ENCODE measurements around the gene RPTOR.

The RPTOR gene

GRCh38 chr17:80789356-80789902 is 244.8 kb downstream of the RPTOR start:
- no peak overlapping the region for H2BK12ac ChIP-seq (ENCODE audit: low read length)
- no peak overlapping the region for H2AK5ac ChIP-seq (ENCODE audit: low read depth, low read length)
- H3K9ac ChIP-seq (ENCODE audit: low read depth, low read length, poor library complexity) = no peak overlapping the region
- H3K23ac ChIP-seq (ENCODE audit: low read depth, low read length, poor library complexity) = no peak overlapping the region
- H3K4me2 ChIP-seq (ENCODE audit: insufficient read depth, low read length, poor library complexity, severe bottlenecking) = no peak overlapping the region
- no peak overlapping the region for H3K27ac ChIP-seq (replicated peaks; ENCODE audit: low read length)
- no CpG with 5 or more reads among the region's 7 CpGs for WGBS, 2 donors (ENCODE audit: extremely low coverage in 2 of 2, insufficient read length in 2 of 2, insufficient replicate concordance in 1 of 2)
- H3K27me3 ChIP-seq (ENCODE audit: control insufficient read depth in 3 of 3, insufficient read depth in 3 of 3, low read depth in 1 of 3, low read length in 3 of 3) = no peaks in the 10 kb centered on the region
- H3K36me3 ChIP-seq (replicated peaks in 1 of 2; ENCODE audit: control insufficient read depth in 2 of 2, insufficient read depth in 2 of 2, low read length in 2 of 2) = peaks cover 0 to 9% of the 10 kb centered on the region in 2 donors
- DNase-seq (ENCODE audit: low spot score) = no peak
- no peak overlapping the region for H3K4ac ChIP-seq (ENCODE audit: low read length)
- H3K79me1 ChIP-seq (ENCODE audit: low read depth, low read length) = no peaks in the 10 kb centered on the region
- H4K8ac ChIP-seq (ENCODE audit: low read depth, low read length) = no peak overlapping the region
- peaks cover 0 to 7% of the 10 kb centered on the region in 2 donors for H3K9me3 ChIP-seq (replicated peaks in 1 of 2; ENCODE audit: control insufficient read depth in 2 of 2, insufficient read depth in 1 of 2, low read depth in 1 of 2, low read length in 2 of 2)
- H3K18ac ChIP-seq (ENCODE audit: low read length) = no peak overlapping the region
- H2BK15ac ChIP-seq (ENCODE audit: low read length) = no peak overlapping the region
- H4K91ac ChIP-seq (ENCODE audit: low read depth, low read length, poor library complexity) = no peak overlapping the region
- no peak overlapping the region for H2BK5ac ChIP-seq (ENCODE audit: low read length)
- H3K14ac ChIP-seq (ENCODE audit: low read length) = no peak overlapping the region
- H2AFZ ChIP-seq (ENCODE audit: low read length) = no peak overlapping the region
- no peak overlapping the region for H2BK120ac ChIP-seq (ENCODE audit: low read depth, low read length)
- H3K4me3 ChIP-seq (ENCODE audit: low read length in 2 of 2) = no peak overlapping the region
- H3K4me1 ChIP-seq (ENCODE audit: control insufficient read depth in 2 of 2, insufficient read depth in 1 of 2, low read depth in 1 of 2, low read length in 2 of 2) = peaks cover 18 to 20% of the 10 kb centered on the region in 2 donors

GRCh38 chr17:80790021-80790765 is 245.6 kb downstream of the RPTOR start:
- H3K23ac ChIP-seq (ENCODE audit: low read depth, low read length, poor library complexity) = no peak overlapping the region
- H3K9ac ChIP-seq (ENCODE audit: low read depth, low read length, poor library complexity) = no peak overlapping the region
- no peak overlapping the region for H2BK12ac ChIP-seq (ENCODE audit: low read length)
- no peak overlapping the region for H3K4me3 ChIP-seq (ENCODE audit: low read length in 2 of 2)
- no peaks in the 10 kb centered on the region for H3K27me3 ChIP-seq (ENCODE audit: control insufficient read depth in 3 of 3, insufficient read depth in 3 of 3, low read depth in 1 of 3, low read length in 3 of 3)
- H4K91ac ChIP-seq (ENCODE audit: low read depth, low read length, poor library complexity) = no peak overlapping the region
- peaks cover 0 to 9% of the 10 kb centered on the region in 2 donors for H3K36me3 ChIP-seq (replicated peaks in 1 of 2; ENCODE audit: control insufficient read depth in 2 of 2, insufficient read depth in 2 of 2, low read length in 2 of 2)
- DNase-seq (ENCODE audit: low spot score) = no peak
- H2BK15ac ChIP-seq (ENCODE audit: low read length) = no peak overlapping the region
- H4K8ac ChIP-seq (ENCODE audit: low read depth, low read length) = no peak overlapping the region
- H2BK120ac ChIP-seq (ENCODE audit: low read depth, low read length) = no peak overlapping the region
- H3K4ac ChIP-seq (ENCODE audit: low read length) = no peak overlapping the region
- H3K79me1 ChIP-seq (ENCODE audit: low read depth, low read length) = no peaks in the 10 kb centered on the region
- H3K9me3 ChIP-seq (replicated peaks in 1 of 2; ENCODE audit: control insufficient read depth in 2 of 2, insufficient read depth in 1 of 2, low read depth in 1 of 2, low read length in 2 of 2) = peaks cover 0 to 7% of the 10 kb centered on the region in 2 donors
- H2AFZ ChIP-seq (ENCODE audit: low read length) = no peak overlapping the region
- H3K4me1 ChIP-seq (ENCODE audit: control insufficient read depth in 2 of 2, insufficient read depth in 1 of 2, low read depth in 1 of 2, low read length in 2 of 2) = peaks cover 18 to 21% of the 10 kb centered on the region in 2 donors
- H3K14ac ChIP-seq (ENCODE audit: low read length) = no peak overlapping the region
- H2AK5ac ChIP-seq (ENCODE audit: low read depth, low read length) = no peak overlapping the region
- no peak overlapping the region for H3K27ac ChIP-seq (replicated peaks; ENCODE audit: low read length)
- H3K4me2 ChIP-seq (ENCODE audit: insufficient read depth, low read length, poor library complexity, severe bottlenecking) = no peak overlapping the region
- H2BK5ac ChIP-seq (ENCODE audit: low read length) = no peak overlapping the region
- no CpG with 5 or more reads among the region's 13 CpGs for WGBS, 2 donors (ENCODE audit: extremely low coverage in 2 of 2, insufficient read length in 2 of 2, insufficient replicate concordance in 1 of 2)
- H3K18ac ChIP-seq (ENCODE audit: low read length) = peak overlapping the region; percentile 34

- Histone ChIP-seq H2BK15ac (ENCODE audit: low read length) (no peak overlapping the region), H3K27me3 (ENCODE audit: control insufficient read depth in 3 of 3, insufficient read depth in 3 of 3, low read depth in 1 of 3, low read length in 3 of 3) (no peaks in the 10 kb centered on the region), H3K9me3 (replicated peaks in 1 of 2; ENCODE audit: control insufficient read depth in 2 of 2, insufficient read depth in 1 of 2, low read depth in 1 of 2, low read length in 2 of 2) (peaks cover 0 to 11% of the 10 kb centered on the region in 2 donors), H3K4me2 (ENCODE audit: insufficient read depth, low read length, poor library complexity, severe bottlenecking) (no peak overlapping the region), H2BK120ac (ENCODE audit: low read depth, low read length) (no peak overlapping the region), H3K9ac (ENCODE audit: low read depth, low read length, poor library complexity) (no peak overlapping the region), H3K4ac (ENCODE audit: low read length) (no peak overlapping the region), H3K4me3 (ENCODE audit: low read length in 2 of 2) (no peak overlapping the region), H4K8ac (ENCODE audit: low read depth, low read length) (no peak overlapping the region), H3K36me3 (replicated peaks in 1 of 2; ENCODE audit: control insufficient read depth in 2 of 2, insufficient read depth in 2 of 2, low read length in 2 of 2) (peaks cover 0 to 15% of the 10 kb centered on the region in 2 donors), H3K79me1 (ENCODE audit: low read depth, low read length) (no peaks in the 10 kb centered on the region), H2AK5ac (ENCODE audit: low read depth, low read length) (no peak overlapping the region), H3K18ac (ENCODE audit: low read length) (no peak overlapping the region), H2BK12ac (ENCODE audit: low read length) (no peak overlapping the region), H3K27ac (replicated peaks; ENCODE audit: low read length) (no peak overlapping the region), H2BK5ac (ENCODE audit: low read length) (no peak overlapping the region), H2AFZ (ENCODE audit: low read length) (no peak overlapping the region), H3K23ac (ENCODE audit: low read depth, low read length, poor library complexity) (no peak overlapping the region), H4K91ac (ENCODE audit: low read depth, low read length, poor library complexity) (no peak overlapping the region), H3K4me1 (ENCODE audit: control insufficient read depth in 2 of 2, insufficient read depth in 1 of 2, low read depth in 1 of 2, low read length in 2 of 2) (peaks cover 17 to 18% of the 10 kb centered on the region in 2 donors), H3K14ac (ENCODE audit: low read length) (no peak overlapping the region)
- no peak for DNase-seq (ENCODE audit: low spot score)
- no CpG with 5 or more reads among the region's 10 CpGs for WGBS, 2 donors (ENCODE audit: extremely low coverage in 2 of 2, insufficient read length in 2 of 2, insufficient replicate concordance in 1 of 2)
Observed at GRCh38 chr17:80790981-80791742, 246.5 kb downstream of the RPTOR start.

- Histone ChIP-seq H3K36me3 (replicated peaks in 1 of 2; ENCODE audit: control insufficient read depth in 2 of 2, insufficient read depth in 2 of 2, low read length in 2 of 2) (peaks cover 0 to 18% of the 10 kb centered on the region in 2 donors), H3K9ac (ENCODE audit: low read depth, low read length, poor library complexity) (no peak overlapping the region), H4K8ac (ENCODE audit: low read depth, low read length) (no peak overlapping the region), H3K79me1 (ENCODE audit: low read depth, low read length) (no peaks in the 10 kb centered on the region), H2BK15ac (ENCODE audit: low read length) (no peak overlapping the region), H3K4ac (ENCODE audit: low read length) (no peak overlapping the region), H3K4me2 (ENCODE audit: insufficient read depth, low read length, poor library complexity, severe bottlenecking) (no peak overlapping the region), H2BK5ac (ENCODE audit: low read length) (no peak overlapping the region), H2BK12ac (ENCODE audit: low read length) (no peak overlapping the region), H4K91ac (ENCODE audit: low read depth, low read length, poor library complexity) (no peak overlapping the region), H3K18ac (ENCODE audit: low read length) (no peak overlapping the region), H3K4me1 (ENCODE audit: control insufficient read depth in 2 of 2, insufficient read depth in 1 of 2, low read depth in 1 of 2, low read length in 2 of 2) (peaks cover 15 to 17% of the 10 kb centered on the region in 2 donors), H3K4me3 (ENCODE audit: low read length in 2 of 2) (no peak overlapping the region), H3K9me3 (replicated peaks in 1 of 2; ENCODE audit: control insufficient read depth in 2 of 2, insufficient read depth in 1 of 2, low read depth in 1 of 2, low read length in 2 of 2) (peaks cover 0 to 11% of the 10 kb centered on the region in 2 donors), H3K23ac (ENCODE audit: low read depth, low read length, poor library complexity) (no peak overlapping the region), H2AFZ (ENCODE audit: low read length) (no peak overlapping the region), H2BK120ac (ENCODE audit: low read depth, low read length) (no peak overlapping the region), H3K27me3 (ENCODE audit: control insufficient read depth in 3 of 3, insufficient read depth in 3 of 3, low read depth in 1 of 3, low read length in 3 of 3) (no peaks in the 10 kb centered on the region), H3K27ac (replicated peaks; ENCODE audit: low read length) (no peak overlapping the region), H3K14ac (ENCODE audit: low read length) (no peak overlapping the region), H2AK5ac (ENCODE audit: low read depth, low read length) (no peak overlapping the region)
- no CpG with 5 or more reads among the region's 11 CpGs for WGBS, 2 donors (ENCODE audit: extremely low coverage in 2 of 2, insufficient read length in 2 of 2, insufficient replicate concordance in 1 of 2)
- no peak for DNase-seq (ENCODE audit: low spot score)
Observed at GRCh38 chr17:80791758-80792284, 247.2 kb downstream of the RPTOR start.

Data from neuronal stem cell (in vitro differentiated cells).